CD14-positive monocyte (primary cell): Measurements from ENCODE around the gene PRPF4. TPM values are rescaled to one million over a fixed set of nuclear protein-coding genes. Genes with fewer than 3 reads are reported as not detected.
A peak's percentile ranks its signal among the peaks of the same experiment; 100 is the strongest.

Experiments used
- DNase-seq, 3 donors: peaks; one replicate each; pipeline ENCODE4 v3.0.0-alpha.2; 2011 to 2022
- H2AFZ ChIP-seq: 2 replicates; pipeline ENCODE4 v1.6.0; 2012; ENCODE audit warnings: mild to moderate bottlenecking, low read depth, low read length, inconsistent platforms; ENCODE audit not compliant: insufficient read depth, poor library complexity, severe bottlenecking
- H3K27ac ChIP-seq, 2 donors: 1 replicate in 1 of 2; 2 replicates in 1 of 2; pipeline ENCODE4 v1.5.1; 2012 to 2013; ENCODE audit warnings: low read length in 2 of 2, control low read depth in 1 of 2, inconsistent platforms in 1 of 2, low read depth in 1 of 2, mild to moderate bottlenecking in 1 of 2
- H3K27me3 ChIP-seq, 2 donors: one replicate each; pipeline versions ENCODE4 v1.6.0 to v1.6.1; 2011 to 2013; ENCODE audit warnings: low read length in 2 of 2; ENCODE audit not compliant: control insufficient read depth in 2 of 2, insufficient read depth in 2 of 2
- H3K36me3 ChIP-seq, 2 donors: replicated peaks in 1 of 2; 1 replicate in 1 of 2; 2 replicates in 1 of 2; pipeline versions ENCODE4 v1.5.1 to v1.6.1; 2012 to 2013; ENCODE audit warnings: low read length in 2 of 2, control low read depth in 1 of 2, inconsistent platforms in 1 of 2, mild to moderate bottlenecking in 1 of 2; ENCODE audit not compliant: insufficient read depth in 2 of 2, control insufficient read depth in 1 of 2
- H3K4me1 ChIP-seq, 2 donors: 1 replicate in 1 of 2; 2 replicates in 1 of 2; pipeline versions ENCODE4 v1.5.1 to v1.6.1; 2012 to 2013; ENCODE audit warnings: low read length in 2 of 2, control low read depth in 1 of 2, inconsistent platforms in 1 of 2, mild to moderate bottlenecking in 1 of 2, moderate library complexity in 1 of 2; ENCODE audit not compliant: insufficient read depth in 2 of 2, control insufficient read depth in 1 of 2
- H3K4me2 ChIP-seq: replicated peaks from 2 replicates; pipeline ENCODE3; 2012; ENCODE audit warnings: low read length, moderate library complexity, mild to moderate bottlenecking; ENCODE audit not compliant: poor library complexity, severe bottlenecking; ENCODE audit errors: extremely low read depth
- H3K4me3 ChIP-seq, 3 experiments: fragments of 200-600 bp in 1 of 3; sonication (generic) in 1 of 3; replicated peaks in 1 of 3; 1 replicate in 2 of 3; 2 replicates in 1 of 3; pipeline ENCODE4 v1.5.1; 2011 to 2013; ENCODE audit warnings: low read length in 3 of 3, mild to moderate bottlenecking in 3 of 3, control low read depth in 2 of 3, low read depth in 2 of 3, inconsistent platforms in 1 of 3, moderate library complexity in 1 of 3
- H3K79me2 ChIP-seq: 2 replicates; pipeline ENCODE4 v1.6.0; 2012; ENCODE audit warnings: mild to moderate bottlenecking, control low read depth, inconsistent platforms, low read length, moderate library complexity; ENCODE audit not compliant: insufficient read depth
- H3K9ac ChIP-seq: 2 replicates; pipeline ENCODE4 v1.6.0; 2017; ENCODE audit warnings: low read length, mild to moderate bottlenecking; ENCODE audit not compliant: insufficient read depth, poor library complexity, severe bottlenecking
- H3K9me3 ChIP-seq, 2 donors: replicated peaks in 1 of 2; 1 replicate in 1 of 2; 2 replicates in 1 of 2; pipeline versions ENCODE4 v1.5.1 to v1.6.1; 2012 to 2013; ENCODE audit warnings: low read length in 2 of 2, control low read depth in 1 of 2; ENCODE audit not compliant: control insufficient read depth in 1 of 2, insufficient read depth in 1 of 2
- H4K20me1 ChIP-seq: 2 replicates; pipeline ENCODE4 v1.6.0; 2012; ENCODE audit warnings: mild to moderate bottlenecking, low read length, control low read depth, moderate library complexity; ENCODE audit not compliant: insufficient read depth
- H3K27ac Mint-ChIP-seq, 7 donors: one replicate each; pipeline ENCODE4 v1.8.0; 2020; ENCODE audit warnings: mild to moderate bottlenecking in 7 of 7, mixed read lengths in 7 of 7, moderate library complexity in 6 of 7, inconsistent platforms in 2 of 7
- H3K27me3 Mint-ChIP-seq, 3 donors: one replicate each; pipeline ENCODE4 v1.8.0; 2021 to 2022; ENCODE audit warnings: low read depth in 3 of 3, mild to moderate bottlenecking in 3 of 3, mixed read lengths in 3 of 3, moderate library complexity in 3 of 3, inconsistent platforms in 1 of 3
- H3K36me3 Mint-ChIP-seq, 2 donors: one replicate each; pipeline ENCODE4 v1.8.0; 2020; ENCODE audit warnings: mixed read lengths in 2 of 2, inconsistent platforms in 1 of 2, mild to moderate bottlenecking in 1 of 2
- H3K4me1 Mint-ChIP-seq: one replicate; pipeline ENCODE4 v1.8.0; 2020; ENCODE audit warnings: mild to moderate bottlenecking, mixed read lengths
- H3K4me3 Mint-ChIP-seq, 2 donors: one replicate each; pipeline ENCODE4 v1.8.0; 2020; ENCODE audit warnings: mild to moderate bottlenecking in 2 of 2, mixed read lengths in 2 of 2, moderate library complexity in 1 of 2
- H3K9me3 Mint-ChIP-seq, 7 donors: one replicate each; pipeline ENCODE4 v1.8.0; 2020 to 2022; ENCODE audit warnings: mixed read lengths in 7 of 7, mild to moderate bottlenecking in 6 of 7, moderate library complexity in 6 of 7, inconsistent platforms in 2 of 7
- WGBS: methylation state at CpG from one replicate; pipeline ENCODE4 v1.1.5; 2013; ENCODE audit warnings: missing lambda C conversion rate; ENCODE audit not compliant: insufficient coverage; 5-methylcytosine and 5-hydroxymethylcytosine counted together
- intact Hi-C, 2 donors: fragments of 100-400 bp; cut with micrococcal nuclease; formaldehyde crosslinking; loops; one replicate each; pipeline versions ENCODE4 v1.15.0 to v1.15.1; 2023
- polyA plus RNA-seq, 3 donors: library from polyadenylated mRNA; depleted of rRNA in 1 of 3; unstranded in 2 of 3; stranded (reverse) in 1 of 3; fragments of 300-500 nt in 2 of 3; fragments of >200 nt in 1 of 3; fragmentation: Illumina TruSeq in 2 of 3; gene quantifications; 1 replicate in 2 of 3; 2 replicates in 1 of 3; pipeline ENCODE4 v1.2.3, GENCODE V29; 2012 to 2021
- TF ChIP-seq, protein P1 (sequence below): fragments of 200-600 bp; IDR thresholded peaks from one replicate; pipeline ENCODE4 v1.8.0; 2022; ENCODE audit warnings: antibody characterized with exemption, mild to moderate bottlenecking

PRPF4 gene
- polyA plus RNA-seq, 3 donors = 13.0 to 23.8 (median 22.1) TPM

DNA sequence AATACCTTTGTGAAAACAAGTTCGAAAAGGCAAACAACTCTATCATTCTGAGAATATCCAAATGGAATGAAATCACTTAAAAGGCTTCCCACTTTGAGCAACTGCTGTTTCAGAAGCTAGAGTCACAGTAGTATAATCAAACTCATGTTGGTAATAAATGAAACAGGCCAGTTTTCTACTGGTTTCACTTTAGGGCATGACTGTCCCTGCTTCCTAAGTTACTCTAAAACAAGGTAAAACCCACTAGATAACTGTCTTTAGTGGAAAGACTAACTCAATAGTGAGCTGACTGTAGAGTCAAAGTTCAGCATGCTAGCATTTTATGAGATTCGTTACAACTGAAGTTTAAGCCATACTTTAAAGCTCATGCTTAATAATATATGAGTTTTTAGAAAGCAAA lies 6.1 kb upstream of the PRPF4 start:
- H3K27me3 Mint-ChIP-seq = no peaks in the 10 kb centered on the region
- WGBS = no CpG with 5 or more reads among the region's 2 CpGs
- H4K20me1 ChIP-seq = peaks cover 8% of the 10 kb centered on the region
- no peak overlapping the region for H3K4me2 ChIP-seq
- no peak overlapping the region for H3K9ac ChIP-seq
- peaks cover 11% of the 10 kb centered on the region for H3K79me2 ChIP-seq
- H3K27ac ChIP-seq = no peak overlapping the region
- H3K4me3 ChIP-seq = no peak overlapping the region
- intact Hi-C loops = no loop called here
- H3K4me1 ChIP-seq = peaks cover 0 to 5% of the 10 kb centered on the region in 2 donors
- H3K4me3 Mint-ChIP-seq = no peak overlapping the region
- peaks cover 3% of the 10 kb centered on the region for H3K4me1 Mint-ChIP-seq
- H3K9me3 Mint-ChIP-seq = peaks cover 0 to 1% (median 0%) of the 10 kb centered on the region in 7 donors
- H3K36me3 ChIP-seq = peaks cover 59 to 82% of the 10 kb centered on the region in 2 donors
- no peak for DNase-seq
- H3K27ac Mint-ChIP-seq = peak overlapping the region in 1 of 7 donors; percentile 26
- no peaks in the 10 kb centered on the region for H3K9me3 ChIP-seq
- H2AFZ ChIP-seq = no peak overlapping the region
- no peaks in the 10 kb centered on the region for H3K27me3 ChIP-seq
- H3K36me3 Mint-ChIP-seq = peaks cover 54 to 76% of the 10 kb centered on the region in 2 donors
- TF ChIP-seq, protein P1, sequence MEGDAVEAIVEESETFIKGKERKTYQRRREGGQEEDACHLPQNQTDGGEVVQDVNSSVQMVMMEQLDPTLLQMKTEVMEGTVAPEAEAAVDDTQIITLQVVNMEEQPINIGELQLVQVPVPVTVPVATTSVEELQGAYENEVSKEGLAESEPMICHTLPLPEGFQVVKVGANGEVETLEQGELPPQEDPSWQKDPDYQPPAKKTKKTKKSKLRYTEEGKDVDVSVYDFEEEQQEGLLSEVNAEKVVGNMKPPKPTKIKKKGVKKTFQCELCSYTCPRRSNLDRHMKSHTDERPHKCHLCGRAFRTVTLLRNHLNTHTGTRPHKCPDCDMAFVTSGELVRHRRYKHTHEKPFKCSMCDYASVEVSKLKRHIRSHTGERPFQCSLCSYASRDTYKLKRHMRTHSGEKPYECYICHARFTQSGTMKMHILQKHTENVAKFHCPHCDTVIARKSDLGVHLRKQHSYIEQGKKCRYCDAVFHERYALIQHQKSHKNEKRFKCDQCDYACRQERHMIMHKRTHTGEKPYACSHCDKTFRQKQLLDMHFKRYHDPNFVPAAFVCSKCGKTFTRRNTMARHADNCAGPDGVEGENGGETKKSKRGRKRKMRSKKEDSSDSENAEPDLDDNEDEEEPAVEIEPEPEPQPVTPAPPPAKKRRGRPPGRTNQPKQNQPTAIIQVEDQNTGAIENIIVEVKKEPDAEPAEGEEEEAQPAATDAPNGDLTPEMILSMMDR = no peak

DNA sequence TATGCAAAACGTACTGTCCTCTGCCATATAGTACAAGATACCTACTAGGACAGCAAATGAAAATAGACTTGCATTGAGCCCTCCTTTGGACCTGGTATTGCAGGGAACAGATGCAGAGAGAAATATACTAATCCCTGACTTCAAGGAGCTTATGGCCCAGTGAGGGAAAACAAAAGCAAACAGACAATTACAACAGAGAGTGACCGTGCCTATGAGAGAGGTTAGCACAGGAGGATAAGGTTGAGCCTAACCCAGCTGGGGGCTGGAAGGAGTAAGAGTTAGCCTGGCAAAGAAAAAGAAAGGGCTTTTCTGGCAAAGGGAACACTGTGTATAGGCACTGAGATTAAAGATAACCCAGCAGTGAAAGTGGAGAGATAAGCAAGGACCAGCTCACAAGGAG lies 5.6 kb upstream of the PRPF4 start:
- Histone ChIP-seq H2AFZ (no peak overlapping the region), H3K79me2 (peaks cover 17% of the 10 kb centered on the region), H4K20me1 (peaks cover 10% of the 10 kb centered on the region), H3K4me3 (no peak overlapping the region), H3K9me3 (no peaks in the 10 kb centered on the region), H3K27ac (no peak overlapping the region), H3K36me3 (peaks cover 59 to 81% of the 10 kb centered on the region in 2 donors), H3K27me3 (no peaks in the 10 kb centered on the region), H3K9ac (no peak overlapping the region), H3K4me1 (peaks cover 4 to 10% of the 10 kb centered on the region in 2 donors), H3K4me2 (no peak overlapping the region)
- no peaks in the 10 kb centered on the region for H3K27me3 Mint-ChIP-seq
- peaks cover 0 to 1% (median 0%) of the 10 kb centered on the region in 7 donors for H3K9me3 Mint-ChIP-seq
- peak overlapping the region in 1 of 7 donors; percentile 48 for H3K27ac Mint-ChIP-seq
- H3K36me3 Mint-ChIP-seq = peaks cover 51 to 76% of the 10 kb centered on the region in 2 donors
- H3K4me3 Mint-ChIP-seq = no peak overlapping the region
- 100% methylated on average over 1 of the region's 2 CpGs for WGBS
- H3K4me1 Mint-ChIP-seq = peaks cover 4% of the 10 kb centered on the region
- TF ChIP-seq, protein P1 = no peak
- intact Hi-C loops = loop anchor here (5.0 kb wide), 2 partner anchors 312 to 387 kb away; no protein-coding TSS in a partner anchor
- no peak for DNase-seq
